DND-41 (cell line): Measurements from ENCODE around the gene MGAT5.

Experiments used
- ATAC-seq: fragments of 200-7000 bp; cut with Tn5 transposase; 3 replicates; pipeline ENCODE4 v1.9.1; 2021; ENCODE audit warnings: low read depth; ENCODE audit not compliant: insufficient read depth
- DNase-seq: peaks from one replicate; pipeline ENCODE4 v3.0.0-alpha.2; 2020
- H2AFZ ChIP-seq: 2 replicates; pipeline ENCODE4 v1.6.0; 2012; ENCODE audit warnings: low read depth, low read length
- H3K27ac ChIP-seq: 2 replicates; pipeline ENCODE4 v1.5.1; 2012; ENCODE audit warnings: low read length, inconsistent platforms
- H3K27me3 ChIP-seq: fragments of 200-600 bp; sonication (generic); 2 replicates; pipeline ENCODE4 v1.6.0; 2012; ENCODE audit warnings: low read length, mild to moderate bottlenecking, inconsistent platforms; ENCODE audit not compliant: insufficient read depth, poor library complexity
- H3K36me3 ChIP-seq: 2 replicates; pipeline ENCODE4 v1.5.1; 2012; ENCODE audit warnings: low read length, inconsistent platforms; ENCODE audit not compliant: insufficient read depth
- H3K4me1 ChIP-seq: 2 replicates; pipeline ENCODE4 v1.5.1; 2012; ENCODE audit warnings: mild to moderate bottlenecking, low read length; ENCODE audit not compliant: insufficient read depth
- H3K4me2 ChIP-seq: 2 replicates; pipeline ENCODE4 v1.6.0; 2012; ENCODE audit warnings: mild to moderate bottlenecking, moderate library complexity, low read length, inconsistent platforms; ENCODE audit not compliant: insufficient read depth
- H3K4me3 ChIP-seq, 2 experiments: fragments of 200-600 bp in 1 of 2; shearing (Covaris generic) in 1 of 2; 2 replicates each; pipeline ENCODE4 v1.5.1; 2012 to 2016; ENCODE audit warnings: inconsistent platforms in 2 of 2, low read length in 2 of 2, mild to moderate bottlenecking in 2 of 2, low read depth in 1 of 2, moderate library complexity in 1 of 2
- H3K79me2 ChIP-seq: 2 replicates; pipeline ENCODE4 v1.6.0; 2012; ENCODE audit warnings: low read length, inconsistent platforms; ENCODE audit not compliant: insufficient read depth
- H3K9ac ChIP-seq: 2 replicates; pipeline ENCODE4 v1.6.0; 2012; ENCODE audit warnings: low read depth, mild to moderate bottlenecking, inconsistent platforms, low read length, moderate library complexity
- H3K9me3 ChIP-seq: 2 replicates; pipeline ENCODE4 v1.5.1; 2012; ENCODE audit warnings: low read length, moderate library complexity, mild to moderate bottlenecking, inconsistent platforms; ENCODE audit not compliant: insufficient read depth, severe bottlenecking
- H4K20me1 ChIP-seq: 2 replicates; pipeline ENCODE4 v1.6.0; 2012; ENCODE audit warnings: low read length; ENCODE audit not compliant: insufficient read depth
- CTCF ChIP-seq: IDR thresholded peaks from 2 replicates; pipeline ENCODE4 v1.5.1; 2012; ENCODE audit warnings: borderline replicate concordance, low read length, moderate library complexity, mild to moderate bottlenecking; ENCODE audit not compliant: poor library complexity, severe bottlenecking; ENCODE audit errors: extremely low read depth
- EZH2 ChIP-seq: IDR thresholded peaks from 3 replicates; pipeline ENCODE4 v1.6.1; 2012; ENCODE audit warnings: borderline replicate concordance, low read depth, mild to moderate bottlenecking, moderate library complexity, low read length, inconsistent platforms; ENCODE audit not compliant: severe bottlenecking

MGAT5 gene

GRCh38 chr2:134372141-134372540 lies 118.3 kb downstream of the MGAT5 start:
- H4K20me1 ChIP-seq = peaks cover 6% of the 10 kb centered on the region
- H3K36me3 ChIP-seq = peaks cover 51% of the 10 kb centered on the region
- ATAC-seq (no peak), DNase-seq (no peak)
- no peaks in the 10 kb centered on the region for H3K79me2 ChIP-seq
- no peak overlapping the region for H3K4me2 ChIP-seq
- no peak for TF ChIP-seq EZH2
- TF ChIP-seq CTCF = no peak
- no peaks in the 10 kb centered on the region for H3K9me3 ChIP-seq
- H2AFZ ChIP-seq = no peak overlapping the region
- no peak overlapping the region for H3K9ac ChIP-seq
- no peak overlapping the region for H3K27ac ChIP-seq
- H3K4me1 ChIP-seq = peaks cover 17% of the 10 kb centered on the region
- H3K4me3 ChIP-seq = no peak overlapping the region
- no peaks in the 10 kb centered on the region for H3K27me3 ChIP-seq

GRCh38 chr2:134372611-134373131 lies 118.8 kb downstream of the MGAT5 start:
- Histone ChIP-seq H2AFZ (no peak overlapping the region), H3K27me3 (no peaks in the 10 kb centered on the region), H3K4me2 (no peak overlapping the region), H3K79me2 (no peaks in the 10 kb centered on the region), H3K9me3 (no peaks in the 10 kb centered on the region), H4K20me1 (peaks cover 5% of the 10 kb centered on the region), H3K27ac (no peak overlapping the region), H3K4me3 (no peak overlapping the region), H3K36me3 (peaks cover 52% of the 10 kb centered on the region), H3K4me1 (peaks cover 12% of the 10 kb centered on the region), H3K9ac (no peak overlapping the region)
- DNase-seq = no peak
- no peak for TF ChIP-seq CTCF
- ATAC-seq = no peak

GRCh38 chr2:134375935-134376334 lies 122.1 kb downstream of the MGAT5 start:
- H3K79me2 ChIP-seq = no peaks in the 10 kb centered on the region
- no peak for DNase-seq
- H3K9ac ChIP-seq = no peak overlapping the region
- H3K4me2 ChIP-seq = no peak overlapping the region
- no peak overlapping the region for H3K27ac ChIP-seq
- no peaks in the 10 kb centered on the region for H3K4me1 ChIP-seq
- H3K9me3 ChIP-seq = no peaks in the 10 kb centered on the region
- no peak overlapping the region for H3K4me3 ChIP-seq
- peaks cover 42% of the 10 kb centered on the region; the same call in 1 of the 2 replicates for H3K36me3 ChIP-seq
- TF ChIP-seq CTCF (no peak), EZH2 (no peak)
- no peak overlapping the region for H2AFZ ChIP-seq
- H4K20me1 ChIP-seq = no peaks in the 10 kb centered on the region
- ATAC-seq = no peak
- no peaks in the 10 kb centered on the region for H3K27me3 ChIP-seq

GRCh38 chr2:134377730-134378129 lies 123.9 kb downstream of the MGAT5 start:
- ATAC-seq = no peak
- H3K9ac ChIP-seq = no peak overlapping the region

More at GRCh38 chr2:134377730-134378129, 123.9 kb downstream of the MGAT5 start:
- H3K36me3 ChIP-seq = peaks cover 34% of the 10 kb centered on the region; the same call in 1 of the 2 replicates
- no peaks in the 10 kb centered on the region for H3K27me3 ChIP-seq
- H3K4me2 ChIP-seq = no peak overlapping the region
- H2AFZ ChIP-seq = no peak overlapping the region
- H3K79me2 ChIP-seq = no peaks in the 10 kb centered on the region
- no peak for DNase-seq
- no peak for TF ChIP-seq EZH2
- TF ChIP-seq CTCF = no peak
- no peak overlapping the region for H3K27ac ChIP-seq
- H3K4me1 ChIP-seq = no peaks in the 10 kb centered on the region
- no peaks in the 10 kb centered on the region for H4K20me1 ChIP-seq
- no peak overlapping the region for H3K4me3 ChIP-seq
- no peaks in the 10 kb centered on the region for H3K9me3 ChIP-seq
